GM21381 (cell line): ENCODE data around the gene HOXA11.

Source experiments
- ATAC-seq: cut with Tn5 transposase; IDR thresholded peaks from one replicate; pipeline ENCODE4 v1.9.1; 2021; ENCODE audit warnings: mild to moderate bottlenecking, moderate library complexity; ENCODE audit not compliant: unreplicated experiment

The HOXA11 gene

DNA sequence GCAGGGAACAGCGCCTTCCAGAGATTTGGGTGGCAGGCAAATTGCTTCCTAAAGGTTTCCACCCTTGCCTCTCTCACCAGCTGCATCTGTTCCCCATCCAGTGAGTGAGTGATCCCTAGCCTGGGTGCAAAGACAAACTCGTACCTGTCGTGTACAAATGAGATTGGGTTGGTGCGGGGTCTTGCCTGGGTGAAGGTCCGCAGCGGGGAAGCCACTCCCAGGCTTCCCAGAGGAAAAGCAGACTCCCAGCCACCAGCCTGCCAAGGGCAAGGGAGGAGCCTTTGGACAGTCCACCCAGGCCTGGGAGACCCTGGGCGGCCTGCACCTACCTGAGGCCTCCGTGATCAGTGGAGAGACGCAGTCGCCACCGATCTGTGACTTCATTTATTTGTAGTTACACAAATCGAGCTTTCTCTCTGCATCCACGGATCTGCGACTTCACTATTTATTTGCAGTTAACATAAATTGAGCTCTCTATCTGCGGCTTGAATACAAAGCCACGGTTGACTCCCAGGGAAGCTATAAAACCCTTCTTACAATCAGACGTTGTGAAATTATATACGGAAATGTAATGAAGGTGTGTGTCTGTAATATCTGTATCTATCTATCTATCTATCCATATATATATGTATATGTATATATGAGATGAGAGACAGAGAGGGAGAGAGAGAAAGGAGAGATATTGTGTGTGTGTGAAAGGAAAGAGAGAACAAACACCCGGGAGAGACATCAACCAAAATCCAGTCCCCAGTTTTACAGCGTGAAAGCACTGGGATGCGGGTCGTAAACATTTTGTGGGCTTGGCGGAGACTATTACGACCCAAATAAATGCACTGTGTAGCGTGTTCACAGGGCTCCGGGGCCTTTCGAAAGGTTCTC, 25.5 kb downstream of the HOXA11 start:
- no peak for ATAC-seq

DNA sequence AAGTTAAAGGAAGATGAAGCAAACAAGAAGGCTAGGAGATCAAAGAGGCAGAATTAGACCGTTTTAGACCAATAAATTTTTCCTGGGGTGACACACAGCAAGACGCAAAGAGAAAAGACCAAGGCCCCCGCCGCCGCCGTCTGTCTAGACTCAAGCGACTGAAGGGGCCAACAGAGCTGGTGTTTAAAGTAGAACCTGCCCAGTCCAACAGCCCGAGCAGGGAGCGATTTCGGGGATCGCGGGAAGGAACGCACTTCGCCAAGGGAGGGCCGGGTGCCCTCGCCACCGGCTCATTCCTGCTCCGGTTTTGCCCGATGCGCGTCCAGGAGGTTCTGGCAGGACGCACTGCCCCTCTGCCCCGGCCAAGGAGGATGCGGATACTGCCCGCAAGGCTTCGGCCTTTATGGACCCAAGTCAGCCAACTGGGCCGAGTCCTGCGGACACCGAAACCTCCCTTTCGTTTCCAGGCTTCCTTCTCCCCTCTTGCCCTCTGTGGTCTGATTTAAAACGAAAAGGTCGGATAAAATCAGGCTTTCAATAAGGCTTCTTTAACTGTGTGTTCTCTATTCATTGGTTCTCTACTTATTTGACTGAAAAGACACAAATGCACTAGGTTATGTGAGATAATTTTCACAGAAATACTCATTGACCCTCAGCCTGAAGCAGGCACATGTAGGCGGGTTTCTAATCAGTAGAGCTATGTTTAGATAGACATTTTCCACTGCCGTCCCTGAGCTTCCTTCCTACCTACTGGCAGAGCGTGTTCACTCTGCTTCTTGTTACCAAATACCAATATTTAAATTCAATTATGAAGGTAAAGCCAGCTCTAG, 26.4 kb downstream of the HOXA11 start:
- no peak for ATAC-seq

DNA sequence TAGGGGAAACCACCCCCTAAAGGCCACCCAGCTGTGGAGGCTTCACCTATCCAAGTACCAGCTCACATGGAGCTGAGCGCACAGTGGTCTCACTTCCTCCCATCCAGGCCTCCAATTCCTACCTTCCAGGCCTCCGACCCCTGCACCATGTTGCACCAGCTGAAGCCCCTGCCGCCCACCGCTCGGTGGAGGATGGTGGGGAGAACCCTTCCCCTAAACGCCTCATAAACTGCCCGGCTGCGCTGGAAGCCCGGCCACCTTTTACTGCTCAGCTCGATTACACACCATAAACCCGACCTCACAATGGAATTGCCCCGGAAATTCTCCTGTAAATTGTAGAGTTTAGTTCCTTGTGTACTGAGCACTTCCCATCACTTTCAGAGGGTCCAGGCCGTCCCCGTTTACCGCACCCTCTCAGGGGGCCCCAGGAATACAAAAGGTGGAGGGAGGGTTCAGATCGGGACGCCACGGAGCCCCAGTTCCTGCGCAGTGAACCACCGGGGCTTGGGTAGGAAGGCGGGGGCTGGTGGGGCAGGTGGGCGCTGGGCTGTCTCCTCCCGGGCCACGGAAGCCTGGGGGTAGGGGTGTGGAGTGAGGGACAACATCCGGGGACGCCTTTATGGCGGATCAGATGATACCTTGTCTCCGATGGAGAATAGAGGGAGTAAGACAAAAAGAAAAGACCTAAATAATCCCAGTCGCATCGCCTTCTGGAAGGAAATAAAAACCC, 27.2 kb downstream of the HOXA11 start:
- ATAC-seq = no peak

DNA sequence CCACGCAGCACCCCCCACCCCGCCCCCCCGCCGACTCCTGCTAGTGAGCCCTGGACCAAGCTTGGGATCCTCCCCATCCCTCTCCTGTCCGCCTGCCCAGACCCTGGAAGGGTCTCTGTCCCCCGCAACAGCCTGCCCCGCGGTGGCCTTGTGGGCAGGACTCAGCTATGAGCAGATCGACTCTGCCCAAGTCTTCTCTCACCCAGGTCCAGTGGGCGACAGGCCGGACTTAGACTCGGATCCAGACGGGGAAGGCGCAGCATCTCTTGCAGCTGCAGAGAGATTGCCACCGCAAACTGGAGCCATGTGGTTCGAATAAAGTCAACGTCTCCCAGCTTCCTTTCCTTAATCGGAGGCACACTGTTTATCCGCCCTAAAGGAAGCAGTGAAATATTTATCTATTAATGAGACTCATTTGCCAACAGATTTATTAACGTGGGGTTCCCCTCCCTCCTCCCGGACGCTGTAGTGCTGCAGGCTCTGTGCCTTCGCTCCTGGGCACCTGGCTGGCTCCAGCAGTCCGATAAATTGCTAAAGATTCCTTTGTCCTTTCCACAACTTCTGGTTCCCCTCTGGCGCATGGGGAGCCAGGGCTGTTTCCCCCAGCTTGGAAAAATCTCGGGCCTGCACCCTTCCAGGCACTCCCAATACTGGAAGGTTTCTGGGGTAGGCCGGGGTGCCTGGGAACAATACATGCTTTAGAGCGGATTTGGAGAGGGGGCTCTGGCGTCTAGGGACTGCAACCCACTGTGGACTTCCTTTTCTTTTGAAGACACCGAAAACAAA, 27.9 kb downstream of the HOXA11 start:
- no peak for ATAC-seq

DNA sequence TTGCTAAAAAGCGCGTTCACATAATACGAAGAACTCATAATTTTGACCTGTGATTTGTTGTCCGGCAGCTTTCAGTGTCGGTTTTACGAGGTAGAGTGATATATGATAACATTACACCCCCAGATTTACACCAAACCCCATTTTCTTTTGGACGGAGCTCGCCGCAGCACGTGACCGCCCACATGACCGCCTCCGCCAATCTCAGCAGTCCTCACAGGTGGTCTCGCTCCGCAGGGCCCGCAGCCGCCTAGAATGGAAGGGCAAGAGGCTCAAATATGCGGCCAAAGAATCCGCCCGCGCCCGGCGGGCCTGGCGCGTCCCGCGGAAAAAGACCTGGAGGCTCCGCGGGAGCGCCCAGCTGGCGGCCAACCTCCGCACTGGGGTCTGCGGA, 28.5 kb downstream of the HOXA11 start, which contains the start of gene HOXA7:
Gene HOXA7 (minus strand): TSS at position 168 of the 391 bp plus-strand sequence. CDS start 130 bp downstream, at position 38.
- ATAC-seq = no peak

DNA sequence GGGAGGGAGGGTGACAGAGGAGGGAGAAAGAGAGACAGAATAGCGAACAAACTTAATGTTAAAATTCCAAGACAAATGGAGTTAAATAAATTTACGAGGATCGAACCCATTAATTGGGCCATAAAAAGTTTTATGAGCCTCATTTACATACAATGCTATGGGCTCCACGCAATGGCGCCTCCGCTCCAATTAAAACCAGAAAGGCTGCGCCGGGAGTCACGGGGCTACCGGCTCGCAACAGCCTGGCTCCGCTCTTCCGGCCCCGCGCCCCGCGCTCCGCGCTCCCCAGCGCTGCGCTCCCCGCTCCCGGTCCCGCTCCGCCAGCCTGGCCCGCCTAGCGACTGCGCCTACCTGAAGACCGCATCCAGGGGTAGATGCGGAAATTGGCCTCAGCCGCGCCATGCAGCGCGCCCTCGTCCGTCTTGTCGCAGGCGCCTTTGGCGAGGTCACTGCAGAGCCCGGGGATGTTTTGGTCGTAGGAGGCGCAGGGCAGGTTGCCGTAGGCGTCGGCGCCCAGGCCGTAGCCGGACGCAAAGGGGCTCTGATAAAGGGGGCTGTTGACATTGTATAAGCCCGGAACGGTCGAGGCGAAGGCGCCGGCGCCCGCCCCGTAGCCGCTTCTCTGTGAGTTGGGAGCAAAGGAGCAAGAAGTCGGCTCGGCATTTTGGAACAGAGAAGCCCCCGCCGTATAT, 29.1 kb downstream of the HOXA11 start:
- no peak for ATAC-seq

DNA sequence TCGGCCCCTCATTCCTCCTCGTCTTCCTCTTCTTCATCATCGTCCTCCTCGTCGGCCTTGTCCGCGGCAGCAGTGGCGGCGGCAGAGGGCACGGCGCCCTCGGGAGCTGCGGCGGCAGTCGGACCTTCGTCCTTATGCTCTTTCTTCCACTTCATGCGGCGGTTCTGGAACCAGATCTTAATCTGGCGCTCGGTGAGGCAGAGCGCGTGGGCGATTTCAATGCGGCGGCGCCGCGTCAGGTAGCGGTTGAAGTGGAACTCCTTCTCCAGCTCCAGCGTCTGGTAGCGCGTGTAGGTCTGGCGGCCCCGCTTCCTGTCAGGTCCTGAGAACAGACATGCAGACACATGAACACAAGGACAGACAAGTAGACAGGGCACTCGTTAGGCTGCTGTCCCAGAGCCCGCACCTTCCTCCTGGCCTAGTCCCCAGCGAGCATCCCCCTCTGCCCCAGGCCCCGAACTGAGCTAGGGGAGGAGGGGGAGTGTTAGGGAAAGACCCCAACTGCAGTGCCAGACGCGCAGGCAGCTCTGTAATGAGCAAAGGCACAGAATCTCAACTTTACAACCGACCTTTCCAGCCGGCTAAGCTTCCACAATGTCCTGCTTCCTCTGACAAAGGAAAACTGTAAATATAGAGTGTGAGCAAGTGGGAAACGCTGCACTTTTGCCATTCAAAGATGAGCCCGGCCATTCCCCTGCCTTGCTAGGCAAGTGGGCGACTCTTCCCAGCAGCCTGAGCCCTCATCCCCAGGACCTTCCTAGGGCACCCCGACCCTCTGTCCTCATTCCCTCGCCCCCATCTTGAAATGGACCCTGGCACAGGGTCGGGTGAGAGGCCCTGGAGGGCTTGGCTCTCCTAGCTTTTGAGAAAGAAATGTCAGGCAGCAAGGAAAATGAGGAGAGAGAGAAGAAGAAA, 29.9 kb downstream of the HOXA11 start:
- ATAC-seq = no peak

DNA sequence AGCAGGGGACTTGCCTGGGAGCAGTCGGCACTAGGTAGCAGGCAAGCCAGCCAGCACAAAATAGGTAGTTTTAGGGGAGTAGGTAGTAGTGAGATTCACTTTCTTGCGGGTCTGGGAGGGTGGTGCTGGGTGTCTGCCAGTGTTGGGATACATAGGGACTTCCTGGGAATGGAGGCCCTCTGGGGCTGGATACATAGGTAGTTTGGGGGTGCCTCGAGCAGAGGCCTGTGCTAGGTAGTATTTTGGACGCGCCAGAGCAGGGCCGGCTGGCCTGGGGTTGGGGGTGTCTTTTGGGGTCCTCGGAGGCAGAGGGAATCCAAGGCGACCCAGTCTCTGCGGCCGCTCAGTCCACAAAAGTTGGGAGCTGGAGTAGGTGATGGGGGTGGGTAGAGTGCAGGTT, 30.7 kb downstream of the HOXA11 start:
- ATAC-seq = no peak

DNA sequence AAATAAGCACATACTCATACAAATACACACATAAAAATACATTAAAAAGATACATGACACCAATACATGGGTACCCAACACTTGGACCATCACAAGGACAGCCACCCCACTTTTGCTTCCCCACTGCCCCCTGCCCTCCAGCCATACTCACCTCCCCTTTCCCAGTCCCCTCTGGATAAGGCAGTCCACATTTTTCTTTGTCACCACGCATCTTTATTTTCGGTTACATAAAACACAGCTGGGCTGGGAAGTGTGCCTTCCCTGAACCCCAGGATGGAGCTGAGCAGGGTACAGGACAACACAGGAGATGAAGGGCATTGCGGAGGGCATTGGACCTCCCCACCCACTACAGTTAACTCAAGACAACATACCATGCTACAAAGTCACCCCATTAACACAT, 31.5 kb downstream of the HOXA11 start:
- ATAC-seq = no peak

DNA sequence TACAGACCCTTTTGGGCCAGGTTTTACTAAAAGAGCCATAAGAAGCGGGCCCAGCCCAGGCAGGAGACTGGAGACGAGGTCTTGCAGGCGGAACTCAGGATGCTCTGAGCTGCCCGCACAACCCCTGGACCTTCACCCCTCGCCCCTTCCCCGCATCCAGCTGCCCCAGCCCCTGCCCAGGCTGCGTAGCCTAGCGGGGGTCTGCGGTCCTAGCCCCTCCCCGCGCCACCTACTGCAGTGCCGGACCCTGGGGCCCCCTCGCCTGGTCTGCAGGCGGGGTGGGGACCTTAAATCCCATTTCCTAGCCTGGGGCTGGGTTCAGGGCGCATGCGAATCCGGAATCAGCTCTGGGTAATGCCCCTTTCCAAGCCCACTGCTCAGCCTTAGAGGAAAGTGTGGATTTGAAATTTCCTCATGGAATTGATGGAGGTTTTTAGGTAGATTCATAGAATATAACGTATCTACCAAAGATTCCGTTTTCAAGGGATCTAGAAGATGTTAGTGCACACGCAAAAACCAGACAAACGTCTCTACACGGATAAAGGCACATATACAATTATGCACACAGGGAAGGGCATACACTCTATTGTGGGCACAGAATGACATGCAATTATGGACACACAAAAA, 32.1 kb downstream of the HOXA11 start:
- no peak for ATAC-seq

DNA sequence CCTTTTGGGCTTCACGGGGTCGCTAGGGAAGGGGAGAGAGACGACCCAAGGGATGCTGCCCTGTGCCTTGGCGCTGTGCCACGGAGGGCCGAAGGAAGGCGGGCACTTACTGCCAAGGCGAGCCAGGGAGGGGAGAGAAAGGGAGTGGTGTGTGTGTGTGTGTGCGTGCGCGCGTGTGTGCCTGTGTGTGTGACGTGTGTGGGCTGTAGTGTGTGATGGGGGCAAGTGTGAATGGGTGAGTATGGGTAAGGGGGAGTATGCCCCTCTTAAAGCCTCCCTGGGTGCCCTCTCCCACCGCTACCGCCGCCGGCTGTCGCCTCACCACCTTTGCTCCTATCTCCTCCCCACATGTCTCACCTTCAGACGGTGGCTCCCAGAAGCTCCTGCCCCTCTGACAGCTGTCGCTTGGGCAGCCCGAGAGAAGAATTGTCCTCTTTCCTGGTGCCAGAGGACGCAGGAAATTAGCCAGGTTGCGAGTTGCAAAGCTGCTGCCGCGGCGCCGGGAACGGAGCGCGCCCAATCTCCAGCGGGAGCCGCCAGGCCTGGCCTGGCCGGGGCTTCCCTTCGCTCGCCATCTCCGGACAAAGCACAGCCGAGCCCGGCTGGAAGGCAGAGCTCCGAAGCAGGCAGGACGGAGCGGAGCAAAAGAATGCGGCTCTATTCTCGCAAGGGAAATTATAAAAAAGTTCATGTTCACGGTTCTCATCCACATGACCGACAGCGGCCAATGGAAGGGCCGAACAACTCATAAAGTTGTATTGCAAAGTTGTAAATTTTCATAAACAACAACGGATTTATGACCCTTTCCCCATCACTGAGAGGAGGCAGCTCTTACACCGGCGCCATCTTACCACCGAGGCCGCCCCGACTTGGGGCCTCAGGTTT, 32.9 kb downstream of the HOXA11 start, which contains the start of gene HOXA3:
Gene HOXA3 (minus strand): TSS at position 653 of the 885 bp plus-strand sequence. CDS start 41,943 bp downstream, outside the sequence.
- no peak for ATAC-seq

DNA sequence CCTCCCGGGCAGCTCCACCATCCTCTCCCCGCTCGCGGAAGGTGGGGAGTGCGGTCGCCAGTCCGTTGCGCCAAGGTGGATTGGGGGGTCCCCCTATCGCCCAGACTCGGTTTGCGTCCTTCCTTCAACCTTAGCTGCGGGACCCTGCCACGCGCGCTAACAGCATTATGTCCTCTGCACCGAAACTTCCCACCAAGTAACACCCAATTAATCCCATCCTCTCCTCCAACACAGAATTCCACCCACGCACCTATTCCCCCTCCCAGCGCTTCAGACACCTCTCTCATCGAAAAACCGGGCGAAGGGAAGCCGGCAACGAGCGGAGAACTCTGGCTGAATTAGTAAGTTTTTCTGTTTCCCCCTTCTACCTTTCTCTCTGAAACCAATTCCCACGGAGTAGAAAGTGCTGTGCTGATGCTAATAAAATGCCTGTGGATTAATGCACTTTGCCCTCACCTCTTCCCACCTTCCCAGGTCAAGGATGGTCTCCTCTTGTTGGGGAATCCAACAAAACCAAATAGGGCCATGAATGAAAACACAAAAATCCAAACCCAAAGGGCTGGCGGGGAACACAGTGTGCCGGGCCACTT, 33.6 kb downstream of the HOXA11 start:
- ATAC-seq = no peak

DNA sequence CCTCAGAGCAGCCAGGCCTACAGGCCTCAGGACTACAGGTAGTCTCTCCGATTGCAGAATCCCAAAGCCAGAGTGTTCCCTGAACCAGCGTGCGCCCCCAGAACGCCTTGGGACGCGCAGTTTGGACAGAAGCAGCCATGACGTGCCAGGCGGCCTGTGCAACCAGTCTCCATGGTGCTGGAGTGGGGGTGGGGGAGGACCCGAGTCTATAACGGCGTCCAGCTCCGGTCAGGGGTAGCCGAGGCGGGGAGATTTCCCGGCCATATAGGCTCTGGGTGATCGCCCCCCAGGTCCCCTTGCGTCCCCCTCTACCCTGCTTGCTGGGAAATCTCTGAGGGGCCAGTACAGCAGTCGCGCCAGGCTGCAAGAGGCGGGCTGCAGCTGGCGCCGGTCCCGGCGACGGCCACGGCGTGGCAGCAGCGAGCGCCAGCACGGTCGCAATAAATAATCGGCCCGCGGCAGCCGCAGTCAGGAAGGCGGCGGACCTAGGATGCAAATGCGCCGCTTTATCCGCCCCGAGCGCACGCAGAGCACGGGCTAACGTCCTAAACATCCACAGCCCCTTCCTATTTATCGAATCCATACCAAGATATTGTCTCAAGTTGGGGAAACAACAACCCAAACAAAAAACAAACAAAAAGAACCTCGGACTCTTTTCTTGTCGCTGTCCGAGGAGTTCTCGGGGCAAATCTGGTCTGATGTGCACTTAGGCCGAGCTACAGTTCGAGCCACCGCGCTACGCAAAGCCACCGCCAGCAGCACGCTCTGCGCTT, 34.3 kb downstream of the HOXA11 start:
- peak; percentile 88 for ATAC-seq

DNA sequence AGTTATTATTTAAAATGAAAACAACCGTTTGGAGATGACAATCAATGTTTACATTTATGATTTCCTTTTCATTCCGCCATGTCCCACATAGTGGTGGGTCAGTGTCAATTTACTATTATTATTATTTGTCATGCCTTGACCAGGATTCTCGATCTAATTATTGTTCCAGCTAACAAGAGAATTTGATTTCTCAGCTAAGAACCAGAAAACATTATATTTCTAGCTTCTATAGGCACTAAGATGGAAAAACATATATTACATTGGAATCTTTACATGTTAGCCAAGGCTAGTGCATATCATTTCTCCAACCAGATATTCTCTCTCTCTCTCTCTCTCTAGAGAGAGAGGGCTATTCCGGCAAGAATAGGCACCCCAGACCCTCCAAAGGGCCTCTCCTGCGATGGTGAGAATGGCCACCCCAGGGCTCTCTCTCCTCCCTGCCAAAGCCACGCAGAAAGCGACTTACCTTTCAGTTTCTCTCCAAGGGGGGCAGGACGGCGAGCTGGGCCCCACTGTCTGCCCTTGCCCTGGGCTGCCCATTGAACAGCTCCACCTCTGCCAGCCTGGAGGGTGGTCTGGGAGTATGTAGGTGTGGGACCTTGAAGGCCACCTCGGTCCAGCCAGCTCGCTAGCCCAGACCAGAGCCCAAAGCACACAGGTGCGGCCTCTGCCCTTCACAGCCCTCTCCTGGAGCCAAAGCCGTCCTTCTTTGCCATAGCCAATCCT, 35.0 kb downstream of the HOXA11 start:
- ATAC-seq = no peak
